ENCODE measurements around the gene NEU1.
"Not testable (repeated sequence)": the region's sequence is repeated elsewhere in the genome, so short reads cannot be mapped to it uniquely, and the experiment has no call there.

NEU1 gene

DNA sequence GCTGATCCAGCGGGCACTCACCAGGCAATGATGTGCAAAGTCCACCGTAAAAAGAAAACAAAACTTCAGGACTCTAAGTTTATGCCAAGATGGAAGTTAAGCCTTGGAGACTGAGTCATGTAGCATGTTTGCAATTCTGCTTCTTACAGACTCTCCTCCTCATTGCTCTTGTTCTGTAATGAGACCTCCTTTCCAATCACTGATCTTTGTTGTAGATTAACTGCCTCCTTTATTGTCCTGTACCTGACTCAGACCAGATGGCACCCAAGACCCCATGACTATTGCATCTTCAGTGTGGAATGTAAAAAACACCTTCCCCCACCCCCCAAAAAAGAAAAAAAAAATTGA, 11.2 kb downstream of the NEU1 start:
- no peak for DNase-seq
- TF ChIP-seq GATA1 (IDR thresholded peaks at IDR 0.05; ENCODE audit: low read depth, low read length) = no peak
- TF ChIP-seq POLR2A (IDR thresholded peaks at IDR 0.05; ENCODE audit: low read length) = no peak

DNA sequence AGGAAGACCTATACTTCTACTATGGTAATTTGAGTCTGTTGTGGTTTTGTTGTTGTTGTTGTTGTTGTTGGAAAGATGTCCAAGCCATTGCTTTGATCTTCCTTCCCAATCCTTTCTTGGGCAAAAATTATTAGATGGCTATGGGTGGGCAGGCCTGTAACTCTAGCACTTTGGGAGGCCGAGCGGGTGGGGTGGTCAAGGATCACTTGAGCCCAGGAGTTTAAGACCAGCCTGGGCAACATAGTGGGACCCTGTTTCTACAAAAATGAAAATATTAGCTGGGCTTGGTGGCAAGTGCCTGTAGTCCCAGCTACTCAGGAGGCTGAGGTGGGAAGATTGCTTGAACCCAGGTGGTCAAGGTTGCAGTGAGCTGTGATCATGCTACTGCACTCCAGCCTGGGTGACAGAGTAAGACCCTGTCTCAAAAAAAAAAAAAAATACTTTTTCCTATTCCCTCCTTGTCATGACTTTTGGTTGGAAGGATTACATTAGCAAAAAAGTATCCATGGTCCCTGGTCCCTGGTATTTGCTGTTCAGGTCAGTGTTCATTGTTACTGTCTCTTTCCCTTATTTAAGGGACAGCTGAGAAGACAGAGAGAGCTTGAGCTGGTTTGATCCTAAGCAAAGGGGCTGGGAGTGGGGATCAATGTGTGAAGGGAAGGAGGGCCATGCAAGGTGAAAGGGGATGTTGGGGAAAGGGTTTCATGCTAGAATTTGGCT, 11.7 kb downstream of the NEU1 start:
- no peak for DNase-seq
- no peak for TF ChIP-seq POLR2A (IDR thresholded peaks at IDR 0.05; ENCODE audit: low read length)

DNA sequence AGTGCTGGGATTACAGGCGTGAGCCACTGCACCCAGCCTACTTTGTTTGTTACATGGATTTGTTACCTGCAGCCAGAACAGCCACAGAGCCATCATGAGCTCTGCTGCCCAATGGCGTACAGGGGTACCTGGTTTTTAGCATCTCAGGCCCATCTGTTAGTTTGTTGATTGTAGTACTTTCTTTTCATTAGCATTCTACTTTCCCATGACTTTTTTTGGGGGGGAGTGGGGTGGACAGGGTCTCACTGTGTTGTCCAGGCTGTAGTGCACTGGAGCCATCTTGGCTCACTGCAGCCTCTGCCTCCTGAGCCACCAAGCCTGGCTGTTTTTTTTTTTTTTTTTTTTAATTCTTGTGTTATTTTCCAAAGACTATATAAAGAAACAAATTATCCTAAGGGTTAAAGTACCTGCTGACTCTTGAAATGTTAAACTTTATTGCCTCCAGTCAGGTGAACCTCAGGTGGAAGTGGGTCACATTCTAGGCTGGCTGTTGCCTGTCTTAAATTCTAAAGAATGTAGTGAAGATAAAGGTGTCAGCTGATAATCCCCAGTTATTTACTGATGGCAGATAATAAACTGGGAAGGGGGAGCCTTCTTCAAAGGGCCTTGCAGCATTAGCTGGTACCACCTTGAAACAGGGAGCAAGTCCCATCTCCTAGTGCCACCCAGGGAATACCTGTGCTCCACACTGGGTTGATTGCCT, 15.2 kb downstream of the NEU1 start:
- DNase-seq = no peak
- no peak for TF ChIP-seq POLR2A (IDR thresholded peaks at IDR 0.05; ENCODE audit: low read length)
- no peak for TF ChIP-seq GATA1 (IDR thresholded peaks at IDR 0.05; ENCODE audit: low read depth, low read length)

DNA sequence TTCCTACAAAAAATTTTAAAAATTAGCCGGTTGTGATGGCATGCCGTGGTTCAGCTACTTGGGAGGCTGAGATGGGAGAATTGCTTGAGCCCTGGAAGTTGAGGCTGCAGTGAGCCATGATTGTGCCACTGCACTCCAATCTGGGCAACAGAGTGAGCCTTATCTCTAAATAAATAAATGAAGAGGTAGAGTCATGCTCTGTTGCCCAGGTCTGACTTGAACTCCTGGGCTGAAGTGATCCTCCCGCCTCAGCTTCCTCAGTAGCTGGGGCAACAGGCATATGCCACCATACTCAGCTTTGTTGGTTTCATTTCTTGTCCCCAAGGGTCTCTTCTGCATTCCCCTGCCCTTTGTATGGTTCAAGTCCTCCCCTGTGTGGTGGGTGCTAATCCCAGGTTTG, 18.1 kb downstream of the NEU1 start:
- DNase-seq = no peak
- TF ChIP-seq GATA1 (IDR thresholded peaks at IDR 0.05; ENCODE audit: low read depth, low read length) (no peak), POLR2A (IDR thresholded peaks at IDR 0.05; ENCODE audit: low read length) (no peak)

DNA sequence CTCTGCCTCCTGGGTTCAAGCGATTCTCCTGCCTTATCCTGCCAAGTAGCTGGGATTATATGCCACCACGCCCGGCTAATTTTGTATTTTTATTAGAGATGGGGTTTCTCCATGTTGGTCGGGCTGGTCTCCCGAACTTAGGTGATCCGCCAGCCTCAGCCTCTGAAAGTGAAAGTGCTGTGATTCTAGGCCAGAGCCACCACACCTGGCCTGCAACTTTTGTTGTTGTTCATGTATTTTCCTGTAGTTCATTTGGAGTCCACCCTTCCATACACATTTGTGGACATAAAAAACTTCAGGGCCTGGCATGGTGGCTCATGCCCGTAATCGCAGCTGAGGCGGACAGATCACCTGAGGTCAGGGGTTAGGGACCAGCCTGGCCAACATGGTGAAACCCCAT, 20.6 kb downstream of the NEU1 start:
- TF ChIP-seq POLR2A (IDR thresholded peaks at IDR 0.05; ENCODE audit: low read length) (no peak), GATA1 (IDR thresholded peaks at IDR 0.05; ENCODE audit: low read depth, low read length) (no peak)
- no peak for DNase-seq

DNA sequence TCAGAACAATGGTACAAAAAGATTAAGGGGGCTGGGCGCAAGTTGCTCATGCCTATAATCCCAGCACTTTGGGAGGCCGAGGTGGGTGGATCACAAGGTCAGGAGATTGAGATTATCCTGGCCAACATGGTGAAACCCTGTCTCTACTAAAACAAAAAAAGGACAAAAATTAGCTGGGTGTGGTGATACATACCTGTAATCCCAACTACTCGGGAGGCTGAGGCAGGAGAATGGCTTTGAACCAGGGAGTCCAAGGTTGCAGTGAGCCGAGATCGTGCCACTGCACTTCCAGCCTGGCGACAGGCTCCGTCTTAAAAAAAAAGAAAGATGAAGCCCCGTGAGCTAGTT, 22.9 kb downstream of the NEU1 start:
- peak; percentile 6 for TF ChIP-seq POLR2A (IDR thresholded peaks at IDR 0.05; ENCODE audit: low read length)
- DNase-seq = not testable (repeated sequence)

DNA sequence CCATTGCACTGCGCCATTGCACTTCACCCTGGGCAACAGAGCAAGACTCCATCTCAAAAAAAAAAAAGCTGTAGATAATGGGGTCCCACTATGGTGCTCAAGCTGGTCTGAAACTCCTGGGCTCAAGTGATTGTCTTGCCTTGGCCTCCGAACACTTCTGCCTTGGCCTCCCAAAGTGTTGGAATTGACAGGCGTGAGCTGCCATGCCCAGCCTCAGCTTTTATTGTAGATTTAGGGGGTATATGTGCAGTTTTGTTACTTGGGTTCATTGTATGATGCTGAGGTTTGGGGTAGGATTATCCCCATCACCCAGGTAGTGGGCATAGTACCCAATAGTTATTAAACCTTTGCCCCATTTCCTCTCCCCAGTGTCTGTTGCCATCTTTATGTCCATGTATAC, 23.7 kb downstream of the NEU1 start:
- TF ChIP-seq POLR2A (IDR thresholded peaks at IDR 0.05; ENCODE audit: low read length) (no peak), GATA1 (IDR thresholded peaks at IDR 0.05; ENCODE audit: low read depth, low read length) (no peak)
- no peak for DNase-seq

DNA sequence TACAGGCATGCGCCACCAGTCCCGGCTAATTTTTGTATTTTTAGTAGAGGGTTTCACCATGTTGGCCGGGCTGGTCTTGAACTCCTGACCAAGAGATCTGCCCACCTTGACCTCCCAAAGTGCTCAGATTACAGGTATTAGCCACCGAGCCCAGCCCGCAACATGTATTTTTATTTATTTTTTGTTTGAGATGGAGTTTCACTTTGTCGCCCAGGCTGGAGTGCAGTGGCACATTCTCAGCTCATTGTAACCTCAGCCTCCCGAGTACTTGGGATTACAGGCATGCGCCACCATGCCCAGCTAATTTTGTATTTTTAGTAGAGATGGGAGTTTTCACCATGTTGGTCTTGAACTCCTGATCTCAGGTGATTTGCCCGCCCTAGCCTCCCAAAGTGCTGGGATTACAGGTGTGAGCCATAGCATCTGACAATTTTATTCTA, 24.5 kb downstream of the NEU1 start:
- DNase-seq = not testable (repeated sequence)

DNA sequence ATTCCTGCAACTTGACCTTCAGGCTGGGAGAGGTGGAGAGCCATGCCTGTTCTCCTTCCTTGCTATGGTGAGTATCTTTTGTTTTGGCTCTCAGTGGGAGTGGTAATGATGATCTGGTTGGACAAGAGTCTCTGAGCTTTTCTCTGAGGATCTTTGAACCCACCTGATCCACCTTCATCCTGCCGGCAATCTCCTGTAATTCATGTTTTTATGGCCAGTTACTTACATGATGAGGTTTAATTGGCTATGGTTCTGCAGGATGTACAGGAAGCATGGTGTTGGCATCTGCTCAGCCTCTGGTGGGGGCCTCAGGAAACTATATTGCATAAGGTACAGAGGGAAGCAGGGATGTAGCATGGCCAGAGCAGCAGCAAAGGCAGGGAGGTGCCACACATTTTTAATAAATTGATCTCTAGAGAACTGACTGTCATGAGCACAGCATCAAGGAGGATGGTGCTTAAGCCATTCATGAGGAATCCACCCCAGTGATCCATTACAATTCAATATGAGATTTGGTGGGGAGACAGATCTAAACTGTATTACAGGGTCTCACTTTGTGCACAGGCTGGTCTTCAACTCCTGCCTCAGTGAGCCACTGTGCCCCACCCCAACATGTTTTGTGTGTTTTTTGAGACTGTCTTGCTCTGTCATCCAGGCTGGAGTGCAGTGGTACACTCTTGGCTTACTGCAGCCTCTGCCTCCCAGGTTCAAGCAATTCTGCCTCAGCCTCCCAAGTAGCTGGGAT, 25.1 kb downstream of the NEU1 start:
- TF ChIP-seq POLR2A (IDR thresholded peaks at IDR 0.05; ENCODE audit: low read length) = no peak
- TF ChIP-seq GATA1 (IDR thresholded peaks at IDR 0.05; ENCODE audit: low read depth, low read length) = no peak
- DNase-seq = no peak

DNA sequence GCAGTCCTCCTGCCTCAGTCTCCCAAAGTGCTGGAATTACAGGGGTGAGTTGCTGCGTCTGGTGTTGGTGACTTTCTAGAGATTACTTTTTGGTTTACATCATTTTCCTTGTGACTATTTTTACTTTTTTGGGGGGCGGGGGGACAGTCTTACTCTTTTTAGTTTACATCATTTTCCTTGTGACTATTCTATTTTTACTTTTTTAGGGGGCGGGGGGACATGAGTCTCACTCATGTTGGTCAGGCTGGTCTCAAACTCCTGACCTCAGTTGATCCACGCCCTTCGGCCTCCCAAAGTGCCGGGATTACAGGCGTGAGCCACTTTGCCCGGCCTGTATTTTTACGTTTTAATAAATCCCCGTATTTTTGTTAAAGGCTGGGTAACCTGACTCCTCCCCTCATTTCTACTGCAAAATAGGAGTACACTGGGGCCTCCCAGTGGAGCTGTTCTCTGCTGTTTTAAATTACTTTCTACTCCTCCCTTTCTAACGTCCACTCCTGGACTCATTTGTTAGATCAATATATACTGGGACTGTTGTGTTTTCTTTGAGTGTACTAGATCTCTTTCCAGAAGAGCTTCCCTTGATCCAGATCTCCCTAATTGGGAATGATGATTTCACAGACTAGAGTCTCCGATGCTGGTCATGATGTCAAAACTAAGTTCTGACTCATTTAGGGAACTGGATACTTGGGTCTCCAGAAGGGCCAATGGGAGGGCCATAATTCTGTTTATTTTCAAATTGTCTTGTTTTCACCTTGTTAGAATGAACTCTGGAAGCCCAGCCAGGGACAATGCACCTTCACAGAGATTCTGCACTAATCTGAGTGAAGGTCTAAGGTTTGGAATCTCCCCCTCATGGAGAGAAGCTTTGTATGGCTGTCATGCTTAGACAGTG, 25.9 kb downstream of the NEU1 start:
- DNase-seq = peak; percentile 49 to 59
- peak; percentile 13 for TF ChIP-seq POLR2A (IDR thresholded peaks at IDR 0.05; ENCODE audit: low read length)
- no peak for TF ChIP-seq GATA1 (IDR thresholded peaks at IDR 0.05; ENCODE audit: low read depth, low read length)

DNA sequence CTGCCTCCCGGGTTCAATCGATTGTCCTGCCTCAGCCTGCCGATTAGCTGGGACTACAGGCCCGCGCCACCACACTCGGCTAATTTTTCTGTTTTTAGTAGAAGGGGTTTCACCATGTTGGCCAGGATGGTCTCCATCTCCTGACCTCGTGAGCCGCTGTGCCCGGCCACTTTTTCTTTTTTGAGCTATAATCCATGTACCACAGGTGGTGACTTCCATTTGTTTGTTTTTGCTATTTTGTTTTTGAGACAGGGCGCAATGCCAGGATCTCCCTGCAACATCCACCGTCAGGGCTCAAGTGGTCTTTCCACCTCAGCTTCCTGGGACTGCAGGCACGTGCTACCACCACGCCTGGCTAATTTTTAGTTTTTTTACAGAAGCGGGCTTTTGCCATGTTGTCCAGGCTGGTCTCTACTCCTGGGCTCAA, 26.6 kb downstream of the NEU1 start:
- DNase-seq = peak in 1 of 2 experiments; percentile 58
- TF ChIP-seq GATA1 (IDR thresholded peaks at IDR 0.05; ENCODE audit: low read depth, low read length) = no peak
- TF ChIP-seq POLR2A (IDR thresholded peaks at IDR 0.05; ENCODE audit: low read length) = no peak

DNA sequence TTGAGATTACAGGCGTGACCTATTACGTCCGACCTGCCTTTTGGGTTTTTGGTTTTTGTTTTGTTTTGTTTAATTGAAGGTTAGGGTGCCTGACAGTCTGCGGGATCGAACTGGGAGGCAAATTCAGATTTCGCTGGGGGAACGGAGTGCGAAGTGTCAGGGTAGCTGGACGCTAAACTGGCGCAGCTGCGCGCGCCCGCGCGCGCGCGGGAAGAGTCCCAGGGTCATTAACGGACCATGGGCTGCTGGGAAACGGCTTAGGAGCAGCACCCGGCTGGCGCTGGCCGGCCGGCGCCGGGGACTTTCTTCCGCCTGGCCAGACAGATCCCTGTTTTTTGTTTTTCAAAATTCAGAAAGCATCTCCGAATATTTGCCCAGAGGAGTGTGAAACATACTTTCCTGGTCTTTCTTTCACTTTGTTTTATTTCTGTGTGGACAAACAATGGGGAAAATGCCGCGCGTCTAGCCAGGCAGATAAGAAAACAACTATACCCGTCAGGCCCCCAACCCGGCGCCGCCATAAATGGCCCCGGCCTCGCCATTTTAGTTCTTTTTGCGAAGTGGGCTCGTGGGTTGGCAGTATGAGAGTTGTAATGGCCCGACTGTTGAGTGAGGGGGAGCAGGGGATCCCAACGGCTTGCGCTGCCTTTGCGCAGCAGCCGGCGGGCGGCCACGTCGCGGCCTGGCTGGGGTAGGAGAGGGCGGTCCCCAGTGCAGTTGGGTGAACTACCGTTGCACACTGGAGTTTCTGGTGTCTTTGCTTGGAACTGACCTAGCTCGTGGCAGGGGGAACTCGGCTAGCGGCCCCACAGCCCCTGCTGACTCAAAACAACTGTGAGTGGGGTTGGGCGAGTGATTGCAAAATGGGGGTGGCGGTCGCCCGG, 28.0 kb downstream of the NEU1 start:
- DNase-seq = peak; percentile 91 to 94
- peak; percentile 99 for TF ChIP-seq POLR2A (IDR thresholded peaks at IDR 0.05; ENCODE audit: low read length)
- no peak for TF ChIP-seq GATA1 (IDR thresholded peaks at IDR 0.05; ENCODE audit: low read depth, low read length)
